Activated CD4-positive, alpha-beta T cell treated with anti-CD3 and anti-CD28 coated beads, Interleukin-2, amount 10 ng/mL, durations not matched to agents 24 days and 14 days (primary cell): ENCODE data around the gene ITPR2. TPM values are rescaled to one million over a fixed set of nuclear protein-coding genes. Genes with fewer than 3 reads are reported as not detected.

Source experiments
- DNase-seq: peaks from one replicate; pipeline ENCODE4 v3.0.0; 2022
- H3K27ac Mint-ChIP-seq: one replicate; pipeline ENCODE4 v1.8.0; 2022; ENCODE audit warnings: mild to moderate bottlenecking, mixed read lengths
- H3K27me3 Mint-ChIP-seq: one replicate; pipeline ENCODE4 v1.8.0; 2022; ENCODE audit warnings: mixed read lengths
- H3K36me3 Mint-ChIP-seq: one replicate; pipeline ENCODE4 v1.8.0; 2022; ENCODE audit warnings: low read depth, mild to moderate bottlenecking, mixed read lengths
- H3K4me1 Mint-ChIP-seq: one replicate; pipeline ENCODE4 v1.8.0; 2021; ENCODE audit warnings: mixed read lengths
- H3K4me3 Mint-ChIP-seq: one replicate; pipeline ENCODE4 v1.8.0; 2022; ENCODE audit warnings: mild to moderate bottlenecking, moderate library complexity, mixed read lengths
- H3K9me3 Mint-ChIP-seq: one replicate; pipeline ENCODE4 v1.8.0; 2021; ENCODE audit warnings: mixed read lengths
- intact Hi-C: fragments of 100-400 bp; cut with micrococcal nuclease; formaldehyde crosslinking; loops from one replicate; pipeline ENCODE4 v1.15.1; 2023
- total RNA-seq: library from RNA; stranded (reverse); gene quantifications from 2 replicates; pipeline ENCODE4 v1.2.3, GENCODE V29; 2022

Gene ITPR2
- total RNA-seq, 1 donor from 2014 or later = 46.0 TPM

DNA sequence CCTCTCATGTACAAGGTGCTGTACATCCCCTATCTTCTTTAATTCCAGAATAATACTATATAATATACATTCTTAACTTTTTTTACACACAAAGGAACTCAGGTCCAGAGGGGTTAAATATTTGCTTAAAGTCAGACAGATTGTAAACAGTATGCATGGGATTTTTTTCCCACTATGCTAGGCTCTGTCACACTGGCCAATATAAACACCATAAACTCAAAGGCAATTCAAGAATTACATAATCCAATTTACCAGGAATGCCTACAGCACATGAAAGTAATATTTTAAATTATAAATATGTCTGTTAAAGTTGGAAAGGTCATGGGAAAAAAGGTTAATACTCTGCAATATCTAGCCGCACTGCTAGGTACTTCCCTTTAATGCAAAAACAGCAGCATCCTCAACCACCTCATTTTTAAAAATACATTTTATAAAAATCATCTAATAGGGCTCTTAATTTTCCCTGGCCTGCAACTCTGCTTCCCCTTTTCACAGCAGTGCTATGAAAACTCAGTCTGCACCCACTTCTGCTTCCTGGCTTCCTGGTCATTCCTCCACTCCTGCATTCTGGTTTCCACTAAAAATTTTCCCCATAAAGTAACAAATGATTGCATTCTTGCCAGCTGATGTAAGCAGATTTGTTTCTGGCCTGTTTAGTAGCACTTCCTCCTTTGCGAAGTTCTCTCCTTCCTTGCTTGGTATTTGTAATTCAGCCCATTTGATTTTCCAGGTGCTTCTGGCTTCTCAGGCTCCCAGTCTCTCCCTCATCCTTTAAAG lies 128.1 kb downstream of the ITPR2 start:
- intact Hi-C loops = loop anchor here (5.0 kb wide), 1 partner anchor 182 kb away; no protein-coding TSS in a partner anchor
- Mint-ChIP-seq H3K27me3 (no peaks in the 10 kb centered on the region), H3K27ac (no peak overlapping the region), H3K4me1 (no peaks in the 10 kb centered on the region), H3K9me3 (peaks cover 5% of the 10 kb centered on the region), H3K36me3 (peaks cover 7% of the 10 kb centered on the region), H3K4me3 (no peak overlapping the region)
- no peak for DNase-seq

DNA sequence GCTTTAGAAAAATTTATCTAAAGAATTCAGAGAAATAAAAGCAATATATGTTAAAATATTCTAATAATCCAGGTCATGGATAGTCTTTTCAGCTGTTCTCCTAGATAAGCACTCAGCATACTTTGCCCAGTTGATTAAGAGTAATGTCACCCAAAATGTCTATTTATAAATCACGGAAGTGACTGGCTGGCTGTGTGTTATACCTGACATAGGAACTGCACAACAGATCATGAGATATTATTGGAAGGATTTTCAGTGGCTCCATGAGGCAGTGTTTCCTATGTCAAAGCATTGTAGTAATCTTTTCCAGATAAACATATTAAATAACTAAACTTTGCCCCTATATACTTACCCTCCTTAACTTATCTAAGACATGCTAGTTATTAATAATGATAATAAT lies 128.8 kb downstream of the ITPR2 start:
- intact Hi-C loops = no loop called here
- Mint-ChIP-seq H3K27ac (no peak overlapping the region), H3K27me3 (no peaks in the 10 kb centered on the region), H3K4me1 (no peaks in the 10 kb centered on the region), H3K4me3 (no peak overlapping the region), H3K36me3 (peaks cover 7% of the 10 kb centered on the region), H3K9me3 (peaks cover 5% of the 10 kb centered on the region)
- no peak for DNase-seq

DNA sequence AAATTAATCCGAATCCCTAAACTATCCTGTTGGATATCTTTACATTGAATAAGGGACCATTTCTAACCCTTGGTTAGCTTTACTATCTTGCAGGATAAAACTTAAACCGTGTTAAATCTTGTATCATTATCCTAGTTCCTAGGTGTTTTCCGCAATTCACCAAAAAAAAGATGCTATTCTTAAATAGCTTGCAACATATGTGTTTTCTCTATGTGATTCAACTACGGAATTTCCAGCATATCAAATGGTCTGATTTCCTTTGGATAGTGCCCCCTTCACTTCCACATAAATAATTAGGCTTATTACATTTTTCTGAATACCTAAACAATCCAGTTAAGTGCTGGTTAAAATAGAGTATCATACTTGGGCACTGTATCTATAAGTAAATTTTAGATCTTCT lies 130.3 kb downstream of the ITPR2 start:
- Mint-ChIP-seq H3K36me3 (peaks cover 11% of the 10 kb centered on the region), H3K9me3 (peaks cover 6% of the 10 kb centered on the region), H3K27me3 (no peaks in the 10 kb centered on the region), H3K4me1 (peaks cover 6% of the 10 kb centered on the region), H3K27ac (no peak overlapping the region), H3K4me3 (no peak overlapping the region)
- intact Hi-C loops = no loop called here
- DNase-seq = no peak

DNA sequence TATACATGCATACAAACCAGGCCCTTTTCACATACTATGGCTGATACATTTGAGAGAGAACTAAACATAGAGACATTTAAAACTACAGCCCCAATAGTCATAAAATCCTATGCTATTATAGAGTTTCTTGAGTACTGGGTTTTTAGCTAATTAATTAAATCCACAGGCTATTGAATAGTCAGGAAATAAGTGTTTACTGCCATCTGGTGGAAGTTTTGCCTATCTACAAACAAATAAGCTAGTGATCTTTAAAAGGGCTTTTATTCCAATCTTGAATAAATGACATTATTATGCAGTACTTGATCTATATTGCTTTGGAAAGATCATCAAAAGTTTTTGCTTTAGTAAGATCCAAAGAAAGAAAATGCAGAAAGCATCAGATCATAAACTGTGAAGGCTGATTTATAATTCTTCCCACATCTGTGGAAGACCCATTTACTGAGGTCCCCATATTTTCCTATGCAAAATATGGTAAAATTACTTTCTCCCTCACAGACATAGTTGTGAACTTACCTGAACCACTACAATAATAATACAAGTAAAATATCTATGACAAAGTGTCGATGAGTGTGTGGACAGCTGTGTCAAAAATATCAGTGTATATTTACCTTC lies 131.3 kb downstream of the ITPR2 start:
- Mint-ChIP-seq H3K36me3 (peaks cover 17% of the 10 kb centered on the region), H3K27ac (no peak overlapping the region), H3K4me3 (no peak overlapping the region), H3K4me1 (peaks cover 6% of the 10 kb centered on the region), H3K9me3 (peaks cover 6% of the 10 kb centered on the region), H3K27me3 (no peaks in the 10 kb centered on the region)
- intact Hi-C loops = loop anchor here (1.0 to 2.0 kb wide), 2 partner anchors 267 to 604 kb away; no protein-coding TSS in a partner anchor
- no peak for DNase-seq

DNA sequence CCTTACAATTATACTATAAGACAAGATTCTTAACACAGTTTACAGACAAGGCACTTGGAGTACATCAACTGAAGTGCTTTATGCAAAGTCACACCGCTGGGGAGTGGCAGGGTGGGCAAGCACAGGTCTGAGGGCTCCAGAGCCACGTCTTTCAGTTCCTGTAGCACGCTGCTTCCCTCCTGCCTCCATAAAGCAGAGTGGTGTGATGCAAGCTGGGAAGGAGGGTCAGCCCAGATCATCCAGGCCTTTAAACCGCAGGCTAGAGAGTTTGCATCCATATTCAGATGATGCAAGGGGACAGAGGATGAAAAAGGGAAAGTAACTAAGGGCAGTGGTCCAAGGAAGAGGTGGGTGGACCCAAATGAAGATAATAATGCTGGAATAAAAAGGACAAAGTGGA lies 132.6 kb downstream of the ITPR2 start:
- Mint-ChIP-seq H3K9me3 (peaks cover 10% of the 10 kb centered on the region), H3K27me3 (no peaks in the 10 kb centered on the region), H3K4me1 (peaks cover 6% of the 10 kb centered on the region), H3K36me3 (peaks cover 27% of the 10 kb centered on the region), H3K4me3 (no peak overlapping the region), H3K27ac (no peak overlapping the region)
- intact Hi-C loops = loop anchor here (2.0 kb wide), 1 partner anchor 266 kb away; no protein-coding TSS in a partner anchor
- DNase-seq = no peak

DNA sequence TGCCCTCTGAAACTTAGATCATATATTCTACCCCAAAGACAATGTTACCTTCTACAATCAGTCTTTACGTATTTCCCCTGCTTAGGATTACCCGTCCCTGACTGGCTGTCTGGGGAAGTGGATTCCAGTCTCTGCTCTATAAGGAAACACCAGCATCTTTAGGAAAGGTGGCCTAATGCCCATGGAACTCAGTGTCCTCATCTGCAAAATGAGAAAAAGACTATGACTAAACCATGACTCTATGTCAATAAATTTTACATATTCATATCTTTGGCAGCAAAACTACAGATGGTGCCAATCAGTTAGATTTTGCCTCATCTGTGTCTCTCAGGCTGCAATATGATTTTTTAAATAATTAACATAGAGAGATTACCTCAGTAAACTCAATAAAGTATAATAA lies 133.8 kb downstream of the ITPR2 start:
- peaks cover 6% of the 10 kb centered on the region for H3K4me1 Mint-ChIP-seq
- H3K4me3 Mint-ChIP-seq = no peak overlapping the region
- no peak for DNase-seq
- no peak overlapping the region for H3K27ac Mint-ChIP-seq
- H3K27me3 Mint-ChIP-seq = no peaks in the 10 kb centered on the region
- intact Hi-C loops = no loop called here
- peaks cover 34% of the 10 kb centered on the region for H3K36me3 Mint-ChIP-seq
- peaks cover 10% of the 10 kb centered on the region for H3K9me3 Mint-ChIP-seq

DNA sequence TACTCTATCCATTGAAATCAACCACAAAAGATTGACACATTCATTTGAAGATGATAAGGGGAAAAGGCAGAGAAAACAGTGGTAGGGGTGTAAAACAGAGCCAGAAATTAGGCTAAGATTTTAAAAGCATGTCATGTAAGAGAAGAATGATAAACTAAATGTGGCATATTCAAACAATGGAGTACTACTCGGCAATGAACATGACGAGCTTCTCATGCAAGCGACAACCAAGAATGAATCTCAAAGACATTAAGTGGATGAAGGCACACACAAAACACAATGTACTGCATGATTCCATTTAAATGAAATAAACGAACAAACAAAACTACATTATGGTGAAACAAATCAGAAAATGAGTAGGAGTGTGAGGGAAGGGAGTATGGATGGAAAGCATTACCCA lies 134.8 kb downstream of the ITPR2 start:
- Mint-ChIP-seq H3K4me1 (peaks cover 6% of the 10 kb centered on the region), H3K4me3 (no peak overlapping the region), H3K9me3 (peaks cover 10% of the 10 kb centered on the region), H3K36me3 (peaks cover 39% of the 10 kb centered on the region), H3K27ac (no peak overlapping the region), H3K27me3 (no peaks in the 10 kb centered on the region)
- DNase-seq = no peak
- intact Hi-C loops = no loop called here

DNA sequence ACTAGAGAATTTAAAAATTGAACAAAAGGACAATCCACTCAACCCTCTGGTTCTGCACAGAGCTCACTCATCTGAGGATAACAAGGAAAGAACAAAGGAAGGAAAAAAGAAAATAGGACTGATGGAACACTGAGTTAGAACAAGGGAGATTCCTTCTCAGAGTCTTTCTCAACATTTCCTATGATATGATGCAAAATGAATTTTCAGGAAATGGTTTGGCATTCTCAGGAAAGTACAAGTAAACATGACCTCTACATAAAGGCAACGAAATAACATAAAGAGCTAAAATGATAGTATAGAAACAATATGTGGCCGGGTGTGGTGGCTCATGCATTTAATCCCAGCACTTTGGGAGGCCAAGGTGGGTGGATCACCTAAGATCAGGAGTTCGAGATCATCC lies 135.8 kb downstream of the ITPR2 start:
- Mint-ChIP-seq H3K9me3 (peaks cover 10% of the 10 kb centered on the region), H3K4me1 (peaks cover 6% of the 10 kb centered on the region)
- intact Hi-C loops = no loop called here

DNA sequence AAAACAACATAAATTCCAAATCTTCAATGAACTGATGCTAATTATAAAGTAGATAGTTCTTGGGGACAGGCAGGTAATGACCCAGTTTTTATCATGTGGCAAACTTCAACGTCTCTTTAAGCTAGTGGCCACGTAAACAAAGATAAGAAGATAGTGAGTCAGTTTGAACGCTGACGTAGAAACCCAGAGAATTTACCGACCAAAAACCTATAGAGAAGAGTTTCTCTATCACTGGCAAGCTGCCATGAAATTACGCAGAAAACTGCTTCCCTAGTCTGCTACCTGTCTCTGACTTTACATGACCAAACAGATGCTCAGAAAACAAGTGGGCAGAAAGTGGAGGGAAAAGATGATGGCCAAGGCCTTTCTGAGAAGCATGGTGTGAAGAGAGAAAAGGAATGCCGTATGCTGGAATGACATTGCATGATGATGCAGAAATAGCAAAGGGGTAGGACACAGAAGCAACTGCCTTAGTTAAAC lies 136.3 kb downstream of the ITPR2 start:
- Mint-ChIP-seq H3K4me1 (peaks cover 6% of the 10 kb centered on the region), H3K9me3 (peaks cover 10% of the 10 kb centered on the region), H3K4me3 (no peak overlapping the region), H3K27ac (no peak overlapping the region), H3K36me3 (peaks cover 39% of the 10 kb centered on the region), H3K27me3 (no peaks in the 10 kb centered on the region)
- intact Hi-C loops = no loop called here
- DNase-seq = no peak

More for the DNA sequence above, 135.8 kb downstream of the ITPR2 start:
- no peaks in the 10 kb centered on the region for H3K27me3 Mint-ChIP-seq
- DNase-seq = no peak
- no peak overlapping the region for H3K27ac Mint-ChIP-seq
- H3K36me3 Mint-ChIP-seq = peaks cover 39% of the 10 kb centered on the region
- no peak overlapping the region for H3K4me3 Mint-ChIP-seq

DNA sequence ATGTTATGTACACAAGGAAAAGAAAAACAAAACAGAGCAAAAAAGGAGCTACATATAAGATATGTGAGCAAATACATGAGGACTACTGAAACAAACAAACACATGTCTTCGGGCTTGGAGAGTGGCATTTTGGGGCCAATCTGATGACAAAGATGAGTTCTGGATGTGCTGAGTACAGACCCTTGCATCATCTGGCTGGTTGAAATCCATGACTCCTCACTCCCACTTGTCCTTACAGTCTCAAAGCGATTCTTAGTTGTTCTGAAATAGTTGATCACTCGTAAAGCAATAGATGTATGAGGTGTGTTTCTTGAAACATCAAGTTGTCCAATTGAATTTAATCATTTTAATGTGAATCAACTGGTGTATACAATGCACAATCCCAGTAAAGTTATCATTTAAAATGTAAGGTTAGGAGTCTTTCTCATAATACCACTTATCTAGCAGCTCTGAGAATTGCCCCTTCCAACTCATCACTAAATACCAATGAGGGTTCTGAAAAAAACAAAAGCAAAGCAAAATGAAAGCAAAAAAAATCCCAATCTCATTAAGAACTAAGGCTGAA lies 136.9 kb downstream of the ITPR2 start:
- Mint-ChIP-seq H3K4me3 (no peak overlapping the region), H3K27me3 (no peaks in the 10 kb centered on the region), H3K4me1 (peaks cover 6% of the 10 kb centered on the region), H3K36me3 (peaks cover 39% of the 10 kb centered on the region), H3K9me3 (peaks cover 10% of the 10 kb centered on the region), H3K27ac (no peak overlapping the region)
- intact Hi-C loops = no loop called here
- DNase-seq = no peak

DNA sequence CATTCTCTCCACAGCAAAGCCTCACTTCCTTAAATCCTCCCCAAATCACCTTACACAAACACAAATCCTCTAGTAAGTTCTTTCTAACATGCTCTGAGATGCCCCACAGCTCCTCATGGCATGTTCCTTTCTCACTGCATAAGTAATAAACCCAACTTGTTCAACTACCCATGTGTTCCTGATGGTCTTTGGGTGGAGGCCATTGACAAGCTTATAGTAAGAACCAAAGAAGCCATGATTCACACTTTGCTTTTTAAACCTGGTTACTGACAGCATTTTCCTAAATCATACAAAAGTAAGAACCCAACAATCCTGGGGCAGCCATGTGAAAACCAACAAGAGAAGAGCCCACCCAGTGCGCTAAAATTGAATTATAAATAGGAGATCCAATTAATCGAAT lies 138.6 kb downstream of the ITPR2 start:
- no peaks in the 10 kb centered on the region for H3K27me3 Mint-ChIP-seq
- intact Hi-C loops = no loop called here
- no peak for DNase-seq
- H3K36me3 Mint-ChIP-seq = peaks cover 39% of the 10 kb centered on the region
- no peak overlapping the region for H3K27ac Mint-ChIP-seq
- H3K4me3 Mint-ChIP-seq = no peak overlapping the region
- peaks cover 10% of the 10 kb centered on the region for H3K9me3 Mint-ChIP-seq
- peaks cover 6% of the 10 kb centered on the region for H3K4me1 Mint-ChIP-seq

DNA sequence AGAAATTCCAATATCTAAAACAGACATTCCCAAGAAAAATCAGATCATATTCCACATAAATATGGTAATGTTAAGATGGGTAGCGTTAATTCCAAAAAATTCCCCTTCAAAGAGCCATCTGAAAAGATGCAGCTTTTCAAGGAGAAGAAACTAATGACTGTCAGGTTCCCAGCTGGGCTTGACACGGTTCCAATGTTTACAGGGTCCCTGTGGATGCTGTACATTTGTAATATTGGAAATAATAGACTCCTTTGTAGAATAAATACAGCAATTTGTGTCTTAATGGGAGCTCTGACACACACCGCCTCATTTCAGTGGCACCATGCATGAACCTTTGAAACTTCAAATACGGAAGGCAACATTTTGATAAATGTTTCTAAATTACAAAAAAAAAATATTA lies 140.6 kb downstream of the ITPR2 start:
- no peak for DNase-seq
- Mint-ChIP-seq H3K4me1 (no peaks in the 10 kb centered on the region), H3K27ac (no peak overlapping the region), H3K4me3 (no peak overlapping the region), H3K9me3 (peaks cover 3% of the 10 kb centered on the region), H3K36me3 (peaks cover 30% of the 10 kb centered on the region), H3K27me3 (no peaks in the 10 kb centered on the region)
- intact Hi-C loops = no loop called here

DNA sequence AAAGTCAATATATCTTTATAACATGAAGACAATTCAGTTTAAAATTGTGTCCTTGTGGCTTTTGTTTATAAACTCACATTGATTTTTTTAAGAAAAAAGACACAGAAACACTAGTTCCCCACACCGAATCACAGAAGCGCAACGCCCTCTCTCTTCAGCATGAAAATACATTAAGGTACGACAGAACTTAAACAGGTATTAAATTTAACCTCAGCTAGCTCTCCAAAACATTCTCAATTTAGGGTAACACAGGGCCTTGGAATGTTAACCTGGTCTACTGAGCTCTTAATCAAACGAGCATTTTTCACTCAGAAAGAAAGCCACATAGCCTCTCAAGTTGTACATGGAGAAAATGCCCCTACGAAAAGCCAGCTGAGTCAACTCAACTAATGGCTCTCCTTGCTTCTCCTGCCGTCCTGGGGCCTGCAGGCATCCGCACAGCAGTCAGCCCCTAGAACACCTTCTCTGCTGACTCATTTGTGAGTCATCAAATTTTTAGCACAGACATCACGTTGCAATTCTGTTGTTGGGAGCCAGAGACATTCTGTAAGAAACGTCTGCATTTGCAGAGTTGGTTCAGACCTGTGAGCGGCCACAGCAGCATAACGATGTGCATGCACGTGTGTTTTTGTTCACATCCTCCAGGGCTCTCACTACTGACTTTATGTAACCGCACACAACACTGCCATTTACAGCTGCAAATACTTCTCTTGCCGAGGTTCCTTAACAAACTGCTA lies 141.6 kb downstream of the ITPR2 start:
- Mint-ChIP-seq H3K9me3 (peaks cover 3% of the 10 kb centered on the region), H3K4me1 (no peaks in the 10 kb centered on the region), H3K36me3 (peaks cover 28% of the 10 kb centered on the region), H3K27me3 (no peaks in the 10 kb centered on the region), H3K4me3 (no peak overlapping the region), H3K27ac (no peak overlapping the region)
- intact Hi-C loops = no loop called here
- no peak for DNase-seq

DNA sequence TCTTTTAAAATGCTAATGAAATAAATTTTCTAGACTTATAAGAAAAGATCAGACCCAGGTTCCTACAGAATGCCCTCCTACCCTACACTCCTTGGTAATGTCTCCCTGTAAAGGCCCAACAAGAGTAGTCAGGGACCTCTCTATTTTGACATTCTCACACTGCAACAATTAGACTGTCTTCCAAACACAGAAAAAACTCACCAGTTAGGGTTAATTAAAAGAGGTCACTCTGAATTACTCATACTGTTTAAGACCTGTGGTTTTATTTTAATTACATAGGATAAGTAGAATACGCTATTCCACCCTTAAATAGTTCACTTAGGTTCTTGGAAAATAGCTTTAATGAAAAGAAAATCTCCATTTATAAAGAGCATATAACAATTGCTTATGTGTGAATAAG lies 142.4 kb downstream of the ITPR2 start:
- no peak for DNase-seq
- H3K36me3 Mint-ChIP-seq = peaks cover 22% of the 10 kb centered on the region
- H3K4me3 Mint-ChIP-seq = no peak overlapping the region
- no peaks in the 10 kb centered on the region for H3K9me3 Mint-ChIP-seq
- H3K27me3 Mint-ChIP-seq = no peaks in the 10 kb centered on the region
- H3K4me1 Mint-ChIP-seq = no peaks in the 10 kb centered on the region
- intact Hi-C loops = no loop called here
- H3K27ac Mint-ChIP-seq = no peak overlapping the region
